GM19468 (cell line): Measurements from ENCODE around the gene PHLPP2.
"Not testable (repeated sequence)": the region's sequence is repeated elsewhere in the genome, so short reads cannot be mapped to it uniquely, and the experiment has no call there.

Experiments used
- ATAC-seq: cut with Tn5 transposase; IDR thresholded peaks from one replicate; pipeline ENCODE4 v1.9.1; 2021; ENCODE audit warnings: mild to moderate bottlenecking, moderate library complexity, moderate number of reproducible peaks; ENCODE audit not compliant: unreplicated experiment; ENCODE audit errors: extremely low read depth

The PHLPP2 gene

DNA sequence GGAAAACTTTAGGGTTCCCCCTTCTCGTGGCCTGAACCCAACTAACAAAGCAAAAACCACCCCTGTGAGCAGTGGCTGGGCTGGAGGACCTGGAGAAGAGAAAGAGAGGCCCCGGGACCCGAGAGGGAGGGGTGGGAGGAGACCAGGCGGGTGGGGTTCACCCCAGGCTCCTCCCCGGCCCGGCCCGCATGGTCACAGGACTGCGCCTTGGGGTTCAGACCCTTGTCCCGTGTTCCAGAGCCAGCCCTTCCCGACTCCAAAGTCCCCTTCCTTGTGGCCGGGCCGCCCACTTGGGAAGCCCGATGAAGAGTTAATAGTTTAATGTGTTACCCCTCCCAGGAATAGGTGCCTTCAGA is 97.7 kb downstream of the PHLPP2 start:
- no peak for ATAC-seq

DNA sequence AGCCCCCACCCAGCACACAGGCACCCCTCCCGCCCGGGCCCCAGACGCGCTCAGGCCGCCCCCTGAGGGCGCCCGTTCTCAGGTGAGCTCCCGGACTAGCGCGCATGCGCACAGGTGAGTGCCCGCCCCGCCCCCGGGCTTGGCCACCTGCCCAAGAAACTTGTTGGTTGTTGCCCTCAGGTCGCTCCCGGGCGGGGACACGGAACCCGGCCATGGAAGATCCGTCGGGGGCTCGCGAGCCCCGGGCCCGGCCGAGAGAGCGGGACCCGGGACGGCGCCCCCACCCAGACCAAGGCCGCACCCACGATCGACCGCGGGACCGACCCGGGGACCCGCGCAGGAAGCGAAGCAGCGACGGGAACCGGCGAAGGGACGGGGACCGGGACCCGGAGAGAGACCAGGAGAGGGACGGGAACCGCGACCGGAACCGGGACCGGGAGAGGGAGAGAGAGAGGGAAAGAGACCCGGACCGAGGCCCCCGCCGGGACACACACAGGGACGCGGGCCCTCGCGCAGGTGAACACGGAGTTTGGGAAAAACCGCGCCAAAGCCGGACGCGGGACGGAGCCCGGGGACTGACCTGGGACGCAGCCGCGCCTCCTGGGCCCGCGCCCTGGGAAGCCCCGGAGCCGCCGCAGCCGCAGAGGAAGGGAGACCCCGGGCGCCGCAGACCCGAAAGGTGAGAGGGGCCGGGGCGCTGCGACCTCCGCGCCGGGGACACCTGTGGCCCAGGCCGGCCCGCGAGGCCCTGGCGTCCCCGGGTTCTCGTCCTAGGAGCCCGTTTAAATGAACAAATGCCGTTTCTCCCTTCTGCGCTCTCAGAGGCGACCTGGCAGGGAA is 98.3 kb downstream of the PHLPP2 start, which contains the start of gene MARVELD3:
TSS of gene MARVELD3 (plus strand) at position 167 of the 840 bp plus-strand sequence. CDS start at position 213, 46 bp downstream.
- ATAC-seq: no peak

GRCh38 chr16:71625113-71625850 is 99.2 kb downstream of the PHLPP2 start:
- ATAC-seq: no peak

DNA sequence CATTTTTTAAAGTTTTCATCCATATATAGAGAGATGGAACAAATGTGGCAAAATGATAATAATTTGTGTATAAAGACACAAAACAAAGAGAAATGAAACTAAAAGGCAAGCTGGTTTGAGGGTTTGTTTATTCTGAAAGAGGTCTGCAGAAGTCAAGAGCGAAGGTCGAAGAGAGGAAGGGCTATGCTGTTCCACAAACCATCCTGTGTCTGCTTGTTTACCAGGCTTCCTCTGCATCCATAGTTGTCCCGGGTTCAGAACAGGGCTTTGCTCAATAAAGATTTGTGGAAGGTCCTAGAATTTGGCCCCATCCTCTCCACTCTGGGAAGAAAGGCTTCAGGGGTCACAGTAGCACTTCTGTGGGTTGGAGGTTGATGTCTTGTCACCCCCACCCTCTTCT is 100.9 kb downstream of the PHLPP2 start:
- ATAC-seq: no peak

DNA sequence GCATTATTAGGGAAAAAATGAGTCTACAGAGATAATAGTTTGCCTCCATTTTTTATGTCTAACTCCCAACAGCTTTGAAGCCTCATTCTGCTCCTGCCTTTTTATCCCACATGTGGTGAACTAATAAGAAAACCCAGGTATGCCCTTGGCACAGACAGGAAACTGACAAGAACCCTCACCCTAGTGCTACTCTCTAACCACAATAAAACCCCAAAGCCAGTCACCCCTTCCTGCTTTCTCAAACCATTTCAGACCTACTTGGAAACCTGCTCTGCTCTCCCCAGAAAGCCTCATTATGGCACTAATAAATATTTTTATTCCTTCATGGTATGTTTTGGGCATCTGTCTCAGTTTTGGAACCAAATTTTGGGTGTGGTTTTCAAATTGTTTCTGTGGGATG is 102.4 kb downstream of the PHLPP2 start:
- no peak for ATAC-seq

DNA sequence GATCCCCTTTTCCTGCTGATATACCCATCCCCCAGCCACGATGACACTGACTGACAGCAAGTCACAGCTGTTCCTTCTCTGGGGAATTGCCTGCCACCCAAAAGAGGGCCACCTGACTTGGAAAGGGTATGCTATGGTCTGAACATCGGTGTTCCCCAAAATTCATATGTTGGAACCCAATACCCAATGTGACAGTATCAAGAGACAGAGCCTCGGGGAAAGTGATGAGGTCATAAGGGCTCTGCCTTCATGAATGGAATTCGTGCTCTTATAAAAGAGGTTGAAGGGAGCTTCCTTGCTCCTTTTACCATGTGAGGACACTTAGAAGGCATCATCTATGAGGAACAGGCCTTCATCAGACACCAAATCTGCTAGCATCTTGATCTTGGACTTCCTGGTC is 106.1 kb downstream of the PHLPP2 start:
- no peak for ATAC-seq

GRCh38 chr16:71614956-71615355 is 109.5 kb downstream of the PHLPP2 start:
- ATAC-seq: not testable (repeated sequence)

- no peak for ATAC-seq
These were observed 113.3 kb downstream of the PHLPP2 start for GRCh38 chr16:71610936-71611871.

DNA sequence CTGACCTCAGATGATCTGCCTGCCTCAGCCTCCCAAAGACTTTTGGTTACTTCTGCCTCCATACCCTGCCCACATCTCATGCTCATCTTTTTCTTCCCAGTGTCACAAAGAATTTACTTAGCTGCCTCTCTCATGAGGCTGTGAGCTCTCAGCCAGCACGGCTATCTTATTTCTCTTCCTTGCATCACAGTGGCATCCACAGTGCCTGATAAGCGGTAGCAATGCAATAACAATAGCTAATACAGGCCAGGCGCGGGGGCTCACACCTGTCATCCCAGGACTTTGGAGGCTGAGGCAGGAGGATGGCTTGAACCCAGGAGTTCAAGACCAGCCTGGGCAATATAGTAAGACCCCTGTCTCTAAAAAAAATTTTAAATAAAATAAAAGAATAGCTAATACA is 114.1 kb downstream of the PHLPP2 start:
- ATAC-seq: no peak

- no peak for ATAC-seq
These were observed 115.4 kb downstream of the PHLPP2 start for GRCh38 chr16:71609066-71609465.

DNA sequence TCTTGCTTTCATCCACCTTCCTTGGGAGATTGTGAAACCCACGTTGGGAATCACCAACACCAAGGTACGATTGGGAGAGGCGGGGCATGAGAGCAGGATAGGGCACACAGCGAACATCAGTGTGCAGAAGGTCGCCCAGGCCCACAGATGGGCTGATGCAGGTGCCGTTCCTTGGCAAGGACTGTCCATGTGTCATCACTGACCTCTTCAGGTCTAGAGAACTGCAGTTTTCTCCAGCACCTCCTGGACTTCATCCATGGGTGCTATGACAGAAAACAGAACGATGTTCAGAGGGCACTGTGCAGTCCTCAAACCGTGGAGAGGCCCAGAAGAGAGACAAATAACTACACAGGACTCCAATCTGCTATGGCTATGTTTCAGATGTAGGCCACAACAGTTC is 123.7 kb downstream of the PHLPP2 start:
- no peak for ATAC-seq

GRCh38 chr16:71598426-71598825 is 126.1 kb downstream of the PHLPP2 start:
- not testable (repeated sequence) for ATAC-seq

DNA sequence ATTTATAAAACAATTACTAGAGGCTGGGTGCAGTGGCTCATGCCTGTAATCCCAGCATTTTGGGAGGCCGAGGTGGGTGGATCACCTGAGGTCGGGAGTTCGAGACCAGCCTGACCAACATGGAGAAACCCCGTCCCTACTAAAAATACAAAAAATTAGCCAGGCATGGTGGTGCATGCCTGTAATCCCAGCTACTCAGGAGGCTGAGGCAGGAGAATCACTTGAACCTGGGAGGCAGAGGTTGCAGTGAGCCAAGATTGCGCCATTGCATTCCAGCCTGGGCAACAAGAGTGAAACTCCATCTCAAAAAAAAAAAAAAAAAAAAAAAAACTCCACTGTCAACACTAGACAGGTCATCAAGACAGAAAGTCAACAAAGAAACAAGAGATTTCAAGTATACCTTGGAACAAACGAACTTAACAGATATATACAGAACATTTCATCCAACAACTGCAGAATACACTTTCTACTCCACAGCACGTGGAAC is 129.1 kb downstream of the PHLPP2 start:
- not testable (repeated sequence) for ATAC-seq
